Central memory CD8-positive, alpha-beta T cell (primary cell): ENCODE results near the gene HLA-DPA1.
A peak's percentile ranks its signal among the peaks of the same experiment; 100 is the strongest.

Experiments
- ATAC-seq: fragments of 150-1000 bp; cut with Tn5 transposase; replicated peaks from 2 replicates; pipeline ENCODE4 v1.10.0; 2022; ENCODE audit warnings: mild to moderate bottlenecking, moderate FRiP score, moderate number of reproducible peaks; ENCODE audit not compliant: poor library complexity, severe bottlenecking; ENCODE audit errors: extremely low read depth
- DNase-seq, 2 donors: peaks; one replicate each; pipeline ENCODE4 v3.0.0; 2021; ENCODE audit warnings: low spot score in 2 of 2
- H3K27ac Mint-ChIP-seq: one replicate; pipeline ENCODE4 v1.8.0; 2022; ENCODE audit warnings: low read depth, mild to moderate bottlenecking, moderate library complexity, mixed read lengths
- H3K27me3 Mint-ChIP-seq: one replicate; pipeline ENCODE4 v1.8.0; 2022; ENCODE audit warnings: mixed read lengths
- H3K36me3 Mint-ChIP-seq: one replicate; pipeline ENCODE4 v1.8.0; 2022; ENCODE audit warnings: mild to moderate bottlenecking, moderate library complexity, mixed read lengths; ENCODE audit not compliant: insufficient read depth
- H3K4me1 Mint-ChIP-seq: one replicate; pipeline ENCODE4 v1.8.0; 2022; ENCODE audit warnings: mixed read lengths
- H3K4me3 Mint-ChIP-seq: one replicate; pipeline ENCODE4 v1.8.0; 2022; ENCODE audit warnings: mild to moderate bottlenecking, moderate library complexity, mixed read lengths
- H3K9me3 Mint-ChIP-seq: one replicate; pipeline ENCODE4 v1.8.0; 2022; ENCODE audit warnings: mixed read lengths

Gene HLA-DPA1

GRCh38 chr6:33082702-33083101, 9.3 kb upstream of the HLA-DPA1 start:
- ATAC-seq: no peak
- Mint-ChIP-seq H3K36me3 (peaks cover 70% of the 10 kb centered on the region), H3K27me3 (no peaks in the 10 kb centered on the region), H3K27ac (peak overlapping the region; percentile 98), H3K4me3 (no peak overlapping the region), H3K9me3 (no peaks in the 10 kb centered on the region), H3K4me1 (peaks cover 53% of the 10 kb centered on the region)
- DNase-seq: no peak

GRCh38 chr6:33081098-33081824, 7.8 kb upstream of the HLA-DPA1 start:
- H3K27ac Mint-ChIP-seq: peak overlapping the region; percentile 98
- H3K4me3 Mint-ChIP-seq: peak overlapping the region; percentile 67

GRCh38 chr6:33080127-33081089, 7.0 kb upstream of the HLA-DPA1 start:
- DNase-seq (no peak), ATAC-seq (no peak)
- H3K9me3 Mint-ChIP-seq: no peaks in the 10 kb centered on the region
- H3K27me3 Mint-ChIP-seq: no peaks in the 10 kb centered on the region
- H3K4me3 Mint-ChIP-seq: peak overlapping the region; percentile 67
- peaks cover 61% of the 10 kb centered on the region for H3K36me3 Mint-ChIP-seq
- H3K27ac Mint-ChIP-seq: peak overlapping the region; percentile 98
- peaks cover 74% of the 10 kb centered on the region for H3K4me1 Mint-ChIP-seq

More at GRCh38 chr6:33081098-33081824, 7.8 kb upstream of the HLA-DPA1 start:
- H3K36me3 Mint-ChIP-seq: peaks cover 59% of the 10 kb centered on the region
- no peaks in the 10 kb centered on the region for H3K27me3 Mint-ChIP-seq
- DNase-seq (no peak), ATAC-seq (no peak)
- H3K9me3 Mint-ChIP-seq: no peaks in the 10 kb centered on the region
- peaks cover 67% of the 10 kb centered on the region for H3K4me1 Mint-ChIP-seq

GRCh38 chr6:33079580-33079979, 6.1 kb upstream of the HLA-DPA1 start:
- Mint-ChIP-seq H3K4me1 (peaks cover 80% of the 10 kb centered on the region), H3K36me3 (peaks cover 52% of the 10 kb centered on the region), H3K27me3 (no peaks in the 10 kb centered on the region), H3K4me3 (peak overlapping the region; percentile 86), H3K27ac (peak overlapping the region; percentile 98), H3K9me3 (no peaks in the 10 kb centered on the region)
- no peak for ATAC-seq
- no peak for DNase-seq

GRCh38 chr6:33078919-33079521, 5.6 kb upstream of the HLA-DPA1 start:
- no peaks in the 10 kb centered on the region for H3K9me3 Mint-ChIP-seq
- no peak for DNase-seq
- no peaks in the 10 kb centered on the region for H3K27me3 Mint-ChIP-seq
- H3K4me1 Mint-ChIP-seq: peaks cover 80% of the 10 kb centered on the region
- H3K4me3 Mint-ChIP-seq: peak overlapping the region; percentile 86
- no peak for ATAC-seq
- H3K27ac Mint-ChIP-seq: peak overlapping the region; percentile 98
- H3K36me3 Mint-ChIP-seq: peaks cover 47% of the 10 kb centered on the region

GRCh38 chr6:33078442-33078841, 5.0 kb upstream of the HLA-DPA1 start:
- H3K4me1 Mint-ChIP-seq: peaks cover 84% of the 10 kb centered on the region
- H3K9me3 Mint-ChIP-seq: no peaks in the 10 kb centered on the region
- peaks cover 46% of the 10 kb centered on the region for H3K36me3 Mint-ChIP-seq
- H3K27ac Mint-ChIP-seq: peak overlapping the region; percentile 98
- H3K27me3 Mint-ChIP-seq: no peaks in the 10 kb centered on the region
- ATAC-seq: no peak
- H3K4me3 Mint-ChIP-seq: peak overlapping the region; percentile 86
- DNase-seq: no peak

- peak overlapping the region; percentile 98 for H3K27ac Mint-ChIP-seq
- H3K4me3 Mint-ChIP-seq: peak overlapping the region; percentile 86
- no peaks in the 10 kb centered on the region for H3K9me3 Mint-ChIP-seq
- DNase-seq (no peak), ATAC-seq (no peak)
- peaks cover 43% of the 10 kb centered on the region for H3K36me3 Mint-ChIP-seq
- H3K4me1 Mint-ChIP-seq: peaks cover 87% of the 10 kb centered on the region
- no peaks in the 10 kb centered on the region for H3K27me3 Mint-ChIP-seq
These were observed 4.5 kb upstream of the HLA-DPA1 start for GRCh38 chr6:33077908-33078307.

GRCh38 chr6:33076406-33076934, 3.0 kb upstream of the HLA-DPA1 start:
- Mint-ChIP-seq H3K27ac (peak overlapping the region; percentile 98), H3K4me1 (peaks cover 87% of the 10 kb centered on the region), H3K27me3 (no peaks in the 10 kb centered on the region), H3K36me3 (peaks cover 31% of the 10 kb centered on the region), H3K4me3 (peak overlapping the region; percentile 86), H3K9me3 (no peaks in the 10 kb centered on the region)
- DNase-seq (no peak), ATAC-seq (no peak)

- ATAC-seq: peak; percentile 89
- no peaks in the 10 kb centered on the region for H3K27me3 Mint-ChIP-seq
- peak within 1 kb of the TSS; percentile 86 for H3K4me3 Mint-ChIP-seq
- H3K4me1 Mint-ChIP-seq: peaks cover 87% of the 10 kb centered on the region
- DNase-seq: peak in 1 of 2 donors; percentile 65
- H3K36me3 Mint-ChIP-seq: peaks cover 26% of the 10 kb centered on the region
- peak within 1 kb of the TSS; percentile 98 for H3K27ac Mint-ChIP-seq
- H3K9me3 Mint-ChIP-seq: no peaks in the 10 kb centered on the region
These were observed 2.3 kb upstream of the HLA-DPA1 start, which contains the start of gene HLA-DPB1 for GRCh38 chr6:33075568-33076405. HLA-DPB1 (plus strand) TSS chr6:33075990; CDS start chr6:33076042, 52 bp downstream.

GRCh38 chr6:33075208-33075567, 1.7 kb upstream of the HLA-DPA1 start:
- Mint-ChIP-seq H3K36me3 (peaks cover 23% of the 10 kb centered on the region), H3K4me3 (peak overlapping the region; percentile 86), H3K27ac (peak overlapping the region; percentile 98), H3K27me3 (no peaks in the 10 kb centered on the region), H3K4me1 (peaks cover 82% of the 10 kb centered on the region), H3K9me3 (no peaks in the 10 kb centered on the region)
- DNase-seq (no peak), ATAC-seq (peak; percentile 3)

- Mint-ChIP-seq H3K4me1 (peaks cover 74% of the 10 kb centered on the region), H3K36me3 (peaks cover 28% of the 10 kb centered on the region), H3K27me3 (no peaks in the 10 kb centered on the region), H3K27ac (peak overlapping the region; percentile 83), H3K9me3 (no peaks in the 10 kb centered on the region), H3K4me3 (peak overlapping the region; percentile 90)
- ATAC-seq (no peak), DNase-seq (no peak)
These were observed 845 bp downstream of the HLA-DPA1 start for GRCh38 chr6:33072508-33073100.
